ENCODE data around the gene BSPRY.

Gene BSPRY

GRCh38 chr9:113349445-113350094, at the start of gene BSPRY:
Gene BSPRY, plus strand, starts transcription at chr9:113349541. Its CDS starts 39 bp downstream, at chr9:113349580.
- DNase-seq (ENCODE audit: low read depth) = peak; percentile 29

GRCh38 chr9:113299800-113300292, 49.5 kb upstream of the BSPRY start:
- DNase-seq (ENCODE audit: low read depth) = no peak

GRCh38 chr9:113301548-113301947, 47.8 kb upstream of the BSPRY start:
- DNase-seq (ENCODE audit: low read depth) = no peak

GRCh38 chr9:113302792-113303418, 46.4 kb upstream of the BSPRY start, which contains the start of gene RNF183:
Gene RNF183, minus strand, starts transcription at chr9:113303376. Its CDS starts 5,192 bp downstream, at chr9:113298184.
- no peak for DNase-seq (ENCODE audit: low read depth)

GRCh38 chr9:113306566-113306965, 42.8 kb upstream of the BSPRY start:
- no peak for DNase-seq (ENCODE audit: low read depth)

GRCh38 chr9:113307396-113307975, 41.9 kb upstream of the BSPRY start:
- DNase-seq (ENCODE audit: low read depth) = no peak

GRCh38 chr9:113309204-113309813, 40.0 kb upstream of the BSPRY start:
- DNase-seq (ENCODE audit: low read depth) = peak; percentile 4

- no peak for DNase-seq (ENCODE audit: low read depth)
Measured at GRCh38 chr9:113310538-113310937, 38.8 kb upstream of the BSPRY start.

GRCh38 chr9:113311961-113312360, 37.4 kb upstream of the BSPRY start:
- DNase-seq (ENCODE audit: low read depth) = no peak

GRCh38 chr9:113313261-113313660, 36.1 kb upstream of the BSPRY start:
- DNase-seq (ENCODE audit: low read depth) = no peak

GRCh38 chr9:113315231-113315630, 34.1 kb upstream of the BSPRY start:
- no peak for DNase-seq (ENCODE audit: low read depth)

GRCh38 chr9:113316030-113316429, 33.3 kb upstream of the BSPRY start:
- DNase-seq (ENCODE audit: low read depth) = no peak

GRCh38 chr9:113317777-113318176, 31.6 kb upstream of the BSPRY start:
- DNase-seq (ENCODE audit: low read depth) = no peak

GRCh38 chr9:113319054-113319453, 30.3 kb upstream of the BSPRY start:
- no peak for DNase-seq (ENCODE audit: low read depth)

GRCh38 chr9:113320051-113320450, 29.3 kb upstream of the BSPRY start:
- no peak for DNase-seq (ENCODE audit: low read depth)

- DNase-seq (ENCODE audit: low read depth) = no peak
Measured at GRCh38 chr9:113322671-113323070, 26.7 kb upstream of the BSPRY start.

- DNase-seq (ENCODE audit: low read depth) = no peak
Measured at GRCh38 chr9:113326230-113326629, 23.1 kb upstream of the BSPRY start.

GRCh38 chr9:113328045-113328782, 21.1 kb upstream of the BSPRY start:
- no peak for DNase-seq (ENCODE audit: low read depth)

- DNase-seq (ENCODE audit: low read depth) = no peak
Measured at GRCh38 chr9:113331780-113332179, 17.6 kb upstream of the BSPRY start.

GRCh38 chr9:113337714-113338113, 11.6 kb upstream of the BSPRY start:
- DNase-seq (ENCODE audit: low read depth) = no peak

GRCh38 chr9:113340011-113340699, 9.2 kb upstream of the BSPRY start, which contains the start of gene WDR31:
Gene WDR31, minus strand, starts transcription at chr9:113340275. Its CDS starts 8,253 bp downstream, at chr9:113332022.
- DNase-seq (ENCODE audit: low read depth) = peak; percentile 85
